ENCODE measurements around the gene SLC7A6OS. TPM values are rescaled to one million over a fixed set of nuclear protein-coding genes. Genes with fewer than 3 reads are reported as not detected.

SLC7A6OS gene
- total RNA-seq, 1 donor from 2014 or later, result 42.0 TPM

DNA sequence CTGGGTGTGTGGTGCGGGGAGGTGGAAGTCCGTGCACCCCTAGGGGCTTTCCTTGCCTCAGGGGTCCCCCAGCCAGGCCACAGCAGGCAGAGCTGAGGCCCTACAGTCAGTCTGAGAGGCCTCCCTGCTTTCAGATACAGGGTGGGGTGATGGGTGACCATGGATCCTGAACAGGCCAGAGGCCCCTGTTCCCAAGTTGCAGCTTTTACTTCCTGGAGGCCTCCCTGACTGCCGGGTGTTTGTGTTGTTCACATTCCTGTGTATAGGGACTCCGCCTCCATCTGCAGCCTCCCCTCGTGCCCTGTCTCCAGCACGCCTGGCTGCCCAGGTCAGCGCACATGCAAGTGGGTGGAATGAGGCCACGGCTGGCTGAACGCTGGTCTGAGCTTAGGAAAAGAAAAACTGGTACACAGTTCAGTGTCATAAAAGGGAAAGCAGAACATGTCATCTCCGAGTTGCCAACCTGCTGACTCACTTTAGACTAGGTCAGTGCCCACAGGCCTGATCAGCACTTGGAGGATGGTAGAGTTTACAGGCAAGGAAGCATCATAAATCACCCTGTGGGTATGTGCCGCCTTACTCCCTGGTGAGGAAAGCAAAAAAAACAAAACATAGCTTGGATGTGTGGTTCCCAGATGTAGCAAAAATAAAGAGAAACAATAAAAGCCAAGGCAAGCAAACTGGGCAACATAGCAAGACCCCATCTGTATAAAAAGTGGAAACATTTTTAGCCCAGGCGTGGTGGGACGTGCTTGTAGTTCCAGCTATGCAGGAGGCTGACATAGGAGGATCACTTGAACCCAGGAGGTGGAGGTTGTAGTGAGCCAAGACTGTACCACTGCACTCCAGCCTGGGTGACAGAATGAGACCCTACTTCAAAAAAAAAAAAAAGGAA is 52.6 kb downstream of the SLC7A6OS start:
- peak overlapping the region; percentile 88 for H3K27ac Mint-ChIP-seq
- peak; percentile 43 for ATAC-seq (ENCODE audit: low read depth)
- H3K36me3 Mint-ChIP-seq (ENCODE audit: low read depth), result peaks cover 11% of the 10 kb centered on the region
- peak overlapping the region; percentile 44 for H3K4me3 Mint-ChIP-seq
- H3K9me3 Mint-ChIP-seq, result no peaks in the 10 kb centered on the region
- POLR2A ChIA-PET, result interaction anchor here (0.7 to 1.6 kb wide), 9 partner anchors 11 to 252 kb away, joined by 3 to 8 read pairs (median 5); partner anchors contain the start of genes DDX28, DUS2, PLA2G15 and PRMT7
- TF ChIP-seq, protein P1, sequence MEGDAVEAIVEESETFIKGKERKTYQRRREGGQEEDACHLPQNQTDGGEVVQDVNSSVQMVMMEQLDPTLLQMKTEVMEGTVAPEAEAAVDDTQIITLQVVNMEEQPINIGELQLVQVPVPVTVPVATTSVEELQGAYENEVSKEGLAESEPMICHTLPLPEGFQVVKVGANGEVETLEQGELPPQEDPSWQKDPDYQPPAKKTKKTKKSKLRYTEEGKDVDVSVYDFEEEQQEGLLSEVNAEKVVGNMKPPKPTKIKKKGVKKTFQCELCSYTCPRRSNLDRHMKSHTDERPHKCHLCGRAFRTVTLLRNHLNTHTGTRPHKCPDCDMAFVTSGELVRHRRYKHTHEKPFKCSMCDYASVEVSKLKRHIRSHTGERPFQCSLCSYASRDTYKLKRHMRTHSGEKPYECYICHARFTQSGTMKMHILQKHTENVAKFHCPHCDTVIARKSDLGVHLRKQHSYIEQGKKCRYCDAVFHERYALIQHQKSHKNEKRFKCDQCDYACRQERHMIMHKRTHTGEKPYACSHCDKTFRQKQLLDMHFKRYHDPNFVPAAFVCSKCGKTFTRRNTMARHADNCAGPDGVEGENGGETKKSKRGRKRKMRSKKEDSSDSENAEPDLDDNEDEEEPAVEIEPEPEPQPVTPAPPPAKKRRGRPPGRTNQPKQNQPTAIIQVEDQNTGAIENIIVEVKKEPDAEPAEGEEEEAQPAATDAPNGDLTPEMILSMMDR (IDR thresholded peaks at IDR 0.05), result no peak
- intact Hi-C loops (cut with micrococcal nuclease), result loop anchor here (1.0 kb wide), 1 partner anchor 13 kb away; the partner anchor contains the start of gene PLA2G15
- CTCF ChIA-PET, result interaction anchor here (0.7 to 9.0 kb wide), 4 partner anchors 14 to 67 kb away, joined by 3 to 321 read pairs (median 7); partner anchors contain the start of genes PRMT7 and SLC7A6OS
- peaks cover 34% of the 10 kb centered on the region for H3K4me1 Mint-ChIP-seq
- no peaks in the 10 kb centered on the region for H3K27me3 Mint-ChIP-seq
- no peak for DNase-seq

DNA sequence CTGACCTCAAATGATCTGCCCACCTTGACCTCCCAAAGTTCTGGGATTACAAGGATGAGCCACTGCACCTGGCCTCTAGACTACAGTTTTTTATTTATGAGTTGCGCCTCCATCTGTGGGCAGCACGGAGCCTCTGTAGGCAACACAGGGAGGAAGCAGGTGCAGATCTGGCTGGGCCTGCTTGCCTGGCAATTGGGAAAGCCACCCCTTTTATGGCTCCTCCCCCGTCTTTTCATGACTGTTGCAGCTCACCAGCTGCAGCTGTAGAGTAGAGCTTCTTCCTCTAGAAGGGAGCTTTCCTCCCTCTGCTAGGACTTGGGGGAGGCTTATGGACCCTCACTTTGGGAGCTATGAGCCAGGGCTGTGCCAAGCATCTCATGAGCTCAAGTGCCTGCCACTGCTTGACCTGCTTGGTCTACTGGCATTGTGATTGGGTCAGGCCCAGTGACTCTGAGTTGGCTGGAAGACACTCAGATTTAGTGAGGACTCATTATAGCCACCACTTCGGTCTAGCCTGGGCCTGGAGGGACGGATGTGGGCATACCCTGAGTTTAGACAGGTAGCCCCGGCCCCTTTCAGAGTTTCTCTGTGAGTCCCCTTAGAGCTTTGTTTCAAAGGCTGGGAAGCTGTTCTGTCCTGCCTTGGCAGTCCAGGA is 53.4 kb downstream of the SLC7A6OS start:
- POLR2A ChIA-PET, result interaction anchor here (0.6 to 1.6 kb wide), 10 partner anchors 12 to 252 kb away, joined by 3 to 8 read pairs (median 4); partner anchors contain the start of genes DDX28, DUS2, PLA2G15 and PRMT7
- peaks cover 34% of the 10 kb centered on the region for H3K4me1 Mint-ChIP-seq
- no peaks in the 10 kb centered on the region for H3K9me3 Mint-ChIP-seq
- TF ChIP-seq, protein P1 (IDR thresholded peaks at IDR 0.05), result no peak
- no peaks in the 10 kb centered on the region for H3K27me3 Mint-ChIP-seq
- no peak for DNase-seq
- CTCF ChIA-PET, result interaction anchor here (0.7 to 9.0 kb wide), 4 partner anchors 15 to 68 kb away, joined by 3 to 321 read pairs (median 7); partner anchors contain the start of genes PRMT7 and SLC7A6OS
- no peak overlapping the region for H3K4me3 Mint-ChIP-seq
- intact Hi-C loops (cut with micrococcal nuclease), result loop anchor here (1.0 kb wide), 1 partner anchor 12 kb away; the partner anchor contains the start of gene PLA2G15
- peak; percentile 83 for ATAC-seq (ENCODE audit: low read depth)
- H3K36me3 Mint-ChIP-seq (ENCODE audit: low read depth), result peaks cover 12% of the 10 kb centered on the region
- H3K27ac Mint-ChIP-seq, result peak overlapping the region; percentile 88

DNA sequence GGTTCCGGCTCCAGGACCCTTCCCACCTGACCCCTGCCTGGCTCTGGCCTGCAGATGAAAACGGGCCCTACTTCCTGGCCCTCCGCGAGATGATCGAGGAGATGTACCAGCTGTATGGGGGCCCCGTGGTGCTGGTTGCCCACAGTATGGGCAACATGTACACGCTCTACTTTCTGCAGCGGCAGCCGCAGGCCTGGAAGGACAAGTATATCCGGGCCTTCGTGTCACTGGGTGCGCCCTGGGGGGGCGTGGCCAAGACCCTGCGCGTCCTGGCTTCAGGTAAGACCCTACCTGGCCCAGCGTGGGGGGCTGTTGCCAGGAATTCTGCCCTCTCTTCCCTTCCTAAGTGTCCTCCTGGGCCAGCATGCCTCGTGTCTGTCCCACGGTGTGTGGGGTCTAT is 55.0 kb downstream of the SLC7A6OS start:
- Mint-ChIP-seq H3K4me1 (peaks cover 42% of the 10 kb centered on the region), H3K27me3 (no peaks in the 10 kb centered on the region), H3K4me3 (no peak overlapping the region), H3K9me3 (no peaks in the 10 kb centered on the region), H3K36me3 (ENCODE audit: low read depth) (peaks cover 19% of the 10 kb centered on the region), H3K27ac (no peak overlapping the region)
- no peak for ATAC-seq (ENCODE audit: low read depth)
- ChIA-PET CTCF (interaction anchor here (1.0 kb wide), 1 partner anchor 55 kb away, joined by 3 read pairs; the partner anchor contains the start of genes PRMT7 and SLC7A6OS), POLR2A (no interaction called here)
- TF ChIP-seq, protein P1 (IDR thresholded peaks at IDR 0.05), result no peak
- intact Hi-C loops (cut with micrococcal nuclease), result no loop called here
- DNase-seq, result no peak

DNA sequence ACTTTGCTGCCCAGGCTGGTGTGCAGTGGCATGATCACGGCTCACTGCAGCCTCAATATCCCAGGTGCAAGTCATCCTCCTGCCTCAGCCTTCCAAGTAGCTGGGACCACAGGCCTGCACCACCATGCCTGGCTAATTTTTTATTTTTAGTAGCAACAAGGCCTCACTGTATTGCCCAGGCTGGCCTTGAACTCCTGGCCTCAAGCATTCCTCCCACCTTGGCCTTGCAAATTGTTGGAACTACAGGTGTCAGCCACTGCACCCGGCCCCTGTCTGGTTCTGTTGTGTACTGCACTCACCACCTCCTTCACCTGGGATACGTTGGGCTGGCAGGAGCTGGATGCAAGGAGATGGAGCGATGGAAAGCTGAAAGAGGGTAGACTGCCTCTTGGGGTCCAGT is 57.0 kb downstream of the SLC7A6OS start:
- POLR2A ChIA-PET, result no interaction called here
- CTCF ChIA-PET, result interaction anchor here (0.6 to 1.2 kb wide), 2 partner anchors 75 to 695 kb away, joined by 3 to 4 read pairs; no protein-coding TSS in a partner anchor
- intact Hi-C loops (cut with micrococcal nuclease), result no loop called here
- ATAC-seq (ENCODE audit: low read depth) (no peak), DNase-seq (no peak)
- TF ChIP-seq, protein P1 (IDR thresholded peaks at IDR 0.05), result no peak
- Mint-ChIP-seq H3K4me1 (peaks cover 40% of the 10 kb centered on the region), H3K36me3 (ENCODE audit: low read depth) (peaks cover 22% of the 10 kb centered on the region), H3K27ac (no peak overlapping the region), H3K4me3 (no peak overlapping the region), H3K27me3 (no peaks in the 10 kb centered on the region), H3K9me3 (no peaks in the 10 kb centered on the region)
